ENCODE results near the gene C1orf210.

DNA sequence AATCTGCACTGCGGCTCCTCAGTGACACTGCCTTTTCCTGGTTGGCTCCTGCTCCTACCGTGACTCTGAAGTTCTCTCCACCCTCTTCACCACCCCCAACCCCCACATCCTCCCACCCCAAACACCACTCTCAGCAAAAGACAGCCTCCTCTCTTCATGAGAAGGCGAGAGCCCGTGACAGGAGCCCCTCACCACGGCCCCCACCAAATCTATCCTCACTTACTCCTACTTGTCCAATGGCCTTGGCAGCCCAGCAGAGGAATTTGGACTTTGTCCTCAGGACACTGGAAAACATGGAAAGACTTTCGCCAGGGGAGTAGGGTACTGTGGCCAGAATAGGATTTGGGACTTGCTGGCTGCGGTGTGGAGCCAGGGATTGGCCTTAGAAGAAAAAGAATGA is 8.7 kb downstream of the C1orf210 start:
- no peak for TF ChIP-seq TSHZ2 (CRISPR knock-in tag; IDR thresholded peaks at IDR 0.05)
- TF ChIP-seq SNAI2 (CRISPR knock-in tag; IDR thresholded peaks at IDR 0.05) = no peak
